HEK293T (cell line): ENCODE measurements around the gene HSD17B7.
"Not testable (repeated sequence)": the region's sequence is repeated elsewhere in the genome, so short reads cannot be mapped to it uniquely, and the experiment has no call there.

ENCODE experiments used
- CTCF ChIA-PET: fragments of 350-600 bp; formaldehyde crosslinking; extraction: SDS; loops from one replicate; lab custom pipeline; 2021; ENCODE audit warnings: antibody characterized with exemption, inconsistent platforms; lab: Yijun Ruan, JAX
- POLR2A ChIA-PET: fragments of 350-600 bp; formaldehyde crosslinking; extraction: SDS; loops from one replicate; lab custom pipeline; 2020; ENCODE audit warnings: antibody characterized with exemption, inconsistent platforms; lab: Yijun Ruan, JAX
- DNase-seq: peaks from one replicate; pipeline ENCODE4 v3.0.0; 2012; ENCODE audit warnings: mixed read lengths; ENCODE audit errors: extremely low spot score
- ARNT ChIP-seq: fragments of 450-650 bp; IDR thresholded peaks from 2 replicates; pipeline ENCODE4 v1.6.1; 2017; ENCODE audit warnings: mild to moderate bottlenecking
- BHLHE40 ChIP-seq: fragments of 450-650 bp; IDR thresholded peaks from 2 replicates; pipeline ENCODE4 v1.6.1; 2016; ENCODE audit warnings: mild to moderate bottlenecking, moderate library complexity, borderline replicate concordance
- ELF4 ChIP-seq: fragments of 450-650 bp; IDR thresholded peaks from 2 replicates; pipeline ENCODE4 v1.6.1; 2017; ENCODE audit warnings: antibody characterized with exemption
- FOXA1 ChIP-seq: fragments of 450-650 bp; IDR thresholded peaks from 2 replicates; pipeline ENCODE4 v1.6.1; 2016; ENCODE audit warnings: mild to moderate bottlenecking
- FOXM1 ChIP-seq: fragments of 450-650 bp; IDR thresholded peaks from 2 replicates; pipeline ENCODE4 v1.6.1; 2017; ENCODE audit warnings: mild to moderate bottlenecking, borderline replicate concordance
- HDGF ChIP-seq: fragments of 450-650 bp; IDR thresholded peaks from 2 replicates; pipeline ENCODE4 v1.6.1; 2017; ENCODE audit warnings: antibody characterized with exemption, borderline replicate concordance
- L3MBTL2 ChIP-seq: fragments of 450-650 bp; conservative IDR thresholded peaks from 2 replicates; pipeline ENCODE4 v1.6.1; 2016; ENCODE audit warnings: mild to moderate bottlenecking
- LEF1 ChIP-seq: fragments of 450-650 bp; IDR thresholded peaks from 2 replicates; pipeline ENCODE4 v1.6.1; 2017; ENCODE audit warnings: mild to moderate bottlenecking, borderline replicate concordance
- NFRKB ChIP-seq: fragments of 450-650 bp; IDR thresholded peaks from 2 replicates; pipeline ENCODE4 v1.6.1; 2016; ENCODE audit warnings: mild to moderate bottlenecking, moderate library complexity
- PKNOX1 ChIP-seq: fragments of 450-650 bp; IDR thresholded peaks from 2 replicates; pipeline ENCODE4 v1.6.1; 2016
- SP1 ChIP-seq: fragments of 450-650 bp; IDR thresholded peaks from 2 replicates; pipeline ENCODE4 v1.6.1; 2017
- SUZ12 ChIP-seq: fragments of 450-650 bp; IDR thresholded peaks from 2 replicates; pipeline ENCODE4 v1.6.1; 2016; ENCODE audit warnings: mild to moderate bottlenecking
- TARDBP ChIP-seq: fragments of 450-650 bp; IDR thresholded peaks from 2 replicates; pipeline ENCODE4 v1.6.1; 2016
- ZNF384 ChIP-seq: fragments of 450-650 bp; IDR thresholded peaks from 2 replicates; pipeline ENCODE4 v1.6.1; 2016

The HSD17B7 gene

GRCh38 chr1:162782671-162783070 lies 7.8 kb upstream of the HSD17B7 start:
- ChIA-PET POLR2A (no interaction called here), CTCF (no interaction called here)
- TF ChIP-seq NFRKB = no peak
- TF ChIP-seq ELF4 = no peak
- no peak for TF ChIP-seq L3MBTL2
- no peak for TF ChIP-seq ARNT
- TF ChIP-seq BHLHE40 = no peak
- TF ChIP-seq SUZ12 = no peak
- TF ChIP-seq SP1 = no peak
- TF ChIP-seq FOXM1 = no peak
- TF ChIP-seq PKNOX1 = no peak
- TF ChIP-seq TARDBP = no peak
- TF ChIP-seq ZNF384 = no peak
- no peak for TF ChIP-seq LEF1
- TF ChIP-seq HDGF = no peak
- TF ChIP-seq FOXA1 = no peak
- DNase-seq = no peak

DNA sequence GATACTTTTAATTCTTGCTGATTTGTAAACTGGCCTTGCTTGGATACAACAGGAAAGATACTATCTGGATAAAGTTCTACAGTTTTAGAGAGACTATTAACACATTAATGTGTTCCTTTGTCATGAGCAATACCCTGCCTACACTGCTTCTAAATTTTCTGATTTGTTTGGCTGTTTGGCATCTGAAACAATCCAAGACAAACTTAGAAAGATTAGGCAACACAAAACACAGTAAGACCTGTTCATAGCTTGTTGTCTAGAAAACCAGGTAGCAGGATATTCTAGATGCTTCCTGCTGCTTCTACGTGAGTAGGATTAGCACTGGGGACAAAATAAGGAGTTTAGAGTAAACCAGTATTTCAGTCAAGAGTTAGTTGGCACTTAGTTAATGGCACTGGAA lies 5.6 kb upstream of the HSD17B7 start:
- DNase-seq, CTCF ChIA-PET, POLR2A ChIA-PET: not testable (repeated sequence)

GRCh38 chr1:162788783-162789182 lies 1.7 kb upstream of the HSD17B7 start:
- POLR2A ChIA-PET, DNase-seq, CTCF ChIA-PET: not testable (repeated sequence)

DNA sequence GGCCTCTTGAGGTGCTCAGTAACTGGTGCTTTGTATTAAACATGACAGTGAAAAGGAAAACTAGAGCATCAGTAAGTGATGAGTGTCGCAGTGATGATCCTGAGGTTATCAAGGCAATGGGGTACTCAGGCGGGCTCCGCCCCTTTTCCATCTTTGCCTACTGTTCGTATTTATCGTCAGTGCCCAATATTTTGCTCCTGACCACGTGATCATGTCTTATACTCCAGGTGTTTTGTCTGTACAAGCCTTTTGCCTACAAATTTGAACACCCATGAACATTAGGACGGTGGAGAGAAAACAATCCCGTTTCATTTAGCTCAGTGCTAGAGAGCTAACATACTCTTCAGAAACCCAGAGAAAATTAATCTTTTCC lies 469 bp downstream of the HSD17B7 start:
- DNase-seq, CTCF ChIA-PET, POLR2A ChIA-PET: not testable (repeated sequence)

- CTCF ChIA-PET, DNase-seq, POLR2A ChIA-PET: not testable (repeated sequence)
These were observed 3.8 kb downstream of the HSD17B7 start for GRCh38 chr1:162794284-162794683.

GRCh38 chr1:162796617-162797279 lies 6.2 kb downstream of the HSD17B7 start:
- DNase-seq, POLR2A ChIA-PET, CTCF ChIA-PET: not testable (repeated sequence)

DNA sequence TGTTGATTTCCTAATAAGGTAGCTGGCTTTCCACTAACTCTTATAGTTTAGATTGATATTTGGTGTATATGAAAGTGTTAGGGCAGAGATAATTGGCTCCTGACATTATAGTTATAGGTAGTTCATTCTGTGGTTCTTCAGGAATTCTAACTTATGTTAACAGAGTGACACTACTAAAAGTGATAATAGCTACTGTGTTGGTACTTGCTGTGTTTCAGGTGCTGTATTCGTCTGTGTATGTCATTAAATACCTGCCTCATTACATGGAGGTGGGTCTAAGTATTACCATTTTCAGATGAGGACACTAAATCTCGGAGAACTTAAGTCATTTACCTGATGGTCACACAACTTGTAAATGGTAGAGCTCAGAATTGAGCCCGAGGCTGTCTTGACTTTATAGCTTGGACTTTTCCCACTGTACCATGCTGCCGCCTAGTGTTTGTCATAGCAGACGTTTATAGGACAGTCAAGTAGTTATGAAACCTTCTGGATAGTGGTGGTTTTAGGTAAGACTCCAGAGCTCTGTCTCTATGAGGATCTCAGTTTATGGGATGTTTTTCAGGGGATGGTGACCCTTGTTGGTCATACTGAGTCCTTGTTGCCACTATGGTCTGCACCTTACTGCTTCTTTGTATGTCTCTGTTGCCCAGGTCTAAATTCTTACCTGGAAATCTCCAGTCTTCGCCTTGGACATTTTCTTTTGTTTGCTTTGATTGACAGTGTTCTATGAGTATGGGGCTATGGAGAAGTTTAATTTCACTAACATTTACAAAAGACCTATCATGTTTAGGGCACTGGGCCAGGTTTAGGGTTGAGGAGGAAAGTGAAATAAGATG lies 9.7 kb downstream of the HSD17B7 start:
- CTCF ChIA-PET = interaction anchor here (0.7 to 3.0 kb wide), 5 partner anchors 168 to 234 kb away, joined by 3 to 25 read pairs (median 3); partner anchors contain the start of gene DDR2
- POLR2A ChIA-PET = not testable (repeated sequence)
- peak; percentile 50 for DNase-seq

- CTCF ChIA-PET, DNase-seq, POLR2A ChIA-PET: not testable (repeated sequence)
These were observed 17.0 kb downstream of the HSD17B7 start for GRCh38 chr1:162807503-162807902.

- DNase-seq, POLR2A ChIA-PET, CTCF ChIA-PET: not testable (repeated sequence)
These were observed 21.9 kb downstream of the HSD17B7 start for GRCh38 chr1:162812357-162812756.

GRCh38 chr1:162818136-162818535 lies 27.6 kb downstream of the HSD17B7 start:
- POLR2A ChIA-PET, DNase-seq, CTCF ChIA-PET: not testable (repeated sequence)

DNA sequence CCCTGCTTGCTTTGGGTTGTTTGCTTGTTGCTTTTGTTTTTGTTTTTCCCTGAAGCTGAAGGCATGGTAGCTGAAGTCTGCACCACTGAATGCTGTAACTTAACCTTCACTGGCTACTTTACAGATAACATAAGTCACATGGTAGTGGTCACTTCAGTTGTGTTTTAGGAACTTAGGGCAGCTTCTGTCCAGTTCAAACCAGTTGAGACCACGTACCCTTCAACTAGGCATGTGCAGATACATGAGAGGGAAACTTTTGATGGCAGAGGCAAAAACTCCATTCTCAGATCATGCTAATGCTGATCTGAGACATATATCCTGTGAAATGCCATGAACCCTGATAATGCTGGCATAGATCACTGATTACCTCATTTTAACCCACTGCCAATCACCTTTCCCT lies 28.2 kb downstream of the HSD17B7 start:
- POLR2A ChIA-PET, CTCF ChIA-PET, DNase-seq: not testable (repeated sequence)
